GM23338 (cell line): ENCODE results near the gene FTCD.

Experiments used
- CREB1 ChIP-seq: fragments of 250-450 bp; sonication (Bioruptor Pico); IDR thresholded peaks from 2 replicates; pipeline ENCODE4 v1.5.0; 2020; ENCODE audit warnings: low read depth, mild to moderate bottlenecking, moderate library complexity
- CTCF ChIP-seq, 2 experiments: fragments of 200-600 bp in 1 of 2; sonication (generic) in 1 of 2; conservative IDR thresholded peaks; 2 replicates each; pipeline versions ENCODE4 v1.5.1 to v1.6.1; 2016 to 2017; ENCODE audit warnings: antibody characterized with exemption in 2 of 2, low read depth in 2 of 2, mild to moderate bottlenecking in 2 of 2, moderate library complexity in 1 of 2
- EZH2 ChIP-seq: fragments of 200-600 bp; sonication (generic); IDR thresholded peaks from one replicate; pipeline ENCODE4 v1.8.0; 2017; ENCODE audit warnings: antibody characterized with exemption, mild to moderate bottlenecking, low read depth; ENCODE audit not compliant: unreplicated experiment
- EZH2phosphoT487 ChIP-seq: fragments of 200-600 bp; sonication (generic); IDR thresholded peaks from one replicate; pipeline ENCODE4 v1.8.1; 2018; ENCODE audit warnings: antibody characterized with exemption; ENCODE audit not compliant: unreplicated experiment
- POLR2AphosphoS5 ChIP-seq: IDR thresholded peaks from 2 replicates; pipeline ENCODE4 v1.6.1; 2016; ENCODE audit warnings: antibody characterized with exemption, low read depth
- REST ChIP-seq: IDR thresholded peaks from one replicate; pipeline ENCODE4 v1.6.1; 2018; ENCODE audit warnings: antibody characterized with exemption; ENCODE audit not compliant: unreplicated experiment
- ZNF462 ChIP-seq: fragments of 250-450 bp; sonication (Bioruptor Pico); IDR thresholded peaks from 2 replicates; pipeline ENCODE4 v1.5.0; 2020; ENCODE audit warnings: mild to moderate bottlenecking, moderate library complexity

- TF ChIP-seq POLR2AphosphoS5, result no peak
- no peak for TF ChIP-seq CTCF (conservative IDR thresholded peaks at IDR 0.05; ENCODE audit: low read depth in 2 of 2)
- no peak for TF ChIP-seq EZH2phosphoT487
- no peak for TF ChIP-seq ZNF462 (CRISPR knock-in tag)
- TF ChIP-seq EZH2, result no peak
- TF ChIP-seq REST, result no peak
- TF ChIP-seq CREB1, result no peak
These were observed 16.9 kb downstream of the FTCD start for GRCh38 chr21:46138383-46138970.
